Esophagus (tissue), 2 donors: ENCODE data around the gene SLC25A3. TPM values are rescaled to one million over a fixed set of nuclear protein-coding genes. Genes with fewer than 3 reads are reported as not detected.
"Not testable (repeated sequence)": the region's sequence is repeated elsewhere in the genome, so short reads cannot be mapped to it uniquely, and the experiment has no call there.

Experiments
- H3K27ac ChIP-seq, 2 donors: one replicate each; pipeline ENCODE4 v1.5.1; 2013; ENCODE audit warnings: low read depth in 2 of 2, mild to moderate bottlenecking in 2 of 2, inconsistent platforms in 1 of 2, low read length in 1 of 2, moderate library complexity in 1 of 2
- H3K27me3 ChIP-seq, 2 donors: one replicate each; pipeline ENCODE4 v1.6.1; 2013; ENCODE audit warnings: low read length in 2 of 2, control low read depth in 1 of 2, mild to moderate bottlenecking in 1 of 2; ENCODE audit not compliant: insufficient read depth in 2 of 2, control insufficient read depth in 1 of 2
- H3K36me3 ChIP-seq, 2 donors: one replicate each; pipeline ENCODE4 v1.6.1; 2013; ENCODE audit warnings: low read length in 1 of 2; ENCODE audit not compliant: control insufficient read depth in 2 of 2, insufficient read depth in 2 of 2
- H3K4me1 ChIP-seq, 2 donors: one replicate each; pipeline ENCODE4 v1.6.1; 2013; ENCODE audit warnings: low read length in 1 of 2; ENCODE audit not compliant: control insufficient read depth in 2 of 2, insufficient read depth in 2 of 2
- H3K4me3 ChIP-seq, 2 donors: one replicate each; pipeline ENCODE4 v1.5.1; 2013; ENCODE audit warnings: low read length in 2 of 2, mild to moderate bottlenecking in 2 of 2, low read depth in 1 of 2, moderate library complexity in 1 of 2
- H3K9me3 ChIP-seq, 2 donors: one replicate each; pipeline ENCODE4 v1.6.1; 2013; ENCODE audit warnings: mild to moderate bottlenecking in 2 of 2, low read depth in 1 of 2, low read length in 1 of 2, moderate library complexity in 1 of 2; ENCODE audit not compliant: control insufficient read depth in 2 of 2, insufficient read depth in 1 of 2
- WGBS, 2 donors: extraction: QIAGEN DNeasy Blood & Tissue Kit; methylation state at CpG; one replicate each; pipeline ENCODE4 v1.1.7; 2013; 5-methylcytosine and 5-hydroxymethylcytosine counted together
- polyA plus RNA-seq, 2 donors: library from polyadenylated mRNA; stranded (reverse); fragments of 200-250 nt; gene quantifications; one replicate each; pipeline ENCODE4 v1.2.3, GENCODE V29; 2013
- donor health status: healthy with polysubstance abuse.
- donor health status: Bipolar disorder and iron deficiency.

Gene SLC25A3
- polyA plus RNA-seq, 2 donors, result 283 to 448 TPM

GRCh38 chr12:98591209-98591608 is 2.3 kb upstream of the SLC25A3 start:
- WGBS, 2 donors, result 77 to 79% methylated on average over 4 of the region's 4 CpGs
- Histone ChIP-seq H3K36me3 (no peaks in the 10 kb centered on the region), H3K4me3 (no peak overlapping the region), H3K27ac (no peak overlapping the region), H3K9me3 (no peaks in the 10 kb centered on the region), H3K27me3 (no peaks in the 10 kb centered on the region), H3K4me1 (no peaks in the 10 kb centered on the region)

- peak overlapping the region; percentile 79 to 83 for H3K27ac ChIP-seq
- H3K27me3 ChIP-seq, result no peaks in the 10 kb centered on the region
- no peaks in the 10 kb centered on the region for H3K4me1 ChIP-seq
- peak overlapping the region; percentile 33 to 98 for H3K4me3 ChIP-seq
- H3K36me3 ChIP-seq, result peaks cover 0 to 6% of the 10 kb centered on the region in 2 donors
- WGBS, 2 donors, result 26 to 28% methylated on average over 9 of the region's 9 CpGs
- H3K9me3 ChIP-seq, result no peaks in the 10 kb centered on the region
Measured at GRCh38 chr12:98592825-98593322, 612 bp upstream of the SLC25A3 start.

- Histone ChIP-seq H3K27me3 (no peaks in the 10 kb centered on the region), H3K4me3 (peak overlapping the region; percentile 93 to 98), H3K36me3 (peaks cover 0 to 8% of the 10 kb centered on the region in 2 donors), H3K4me1 (no peaks in the 10 kb centered on the region), H3K27ac (peak overlapping the region; percentile 98 to 99), H3K9me3 (no peaks in the 10 kb centered on the region)
- 0% methylated on average over 35 of the region's 35 CpGs for WGBS, 2 donors
Measured at GRCh38 chr12:98594050-98594835, 757 bp downstream of the SLC25A3 start.

GRCh38 chr12:98595243-98595988 is 1.9 kb downstream of the SLC25A3 start:
- H3K27ac ChIP-seq, result no peak overlapping the region

GRCh38 chr12:98597313-98597712 is 3.8 kb downstream of the SLC25A3 start:
- not testable (repeated sequence) for H3K9me3 ChIP-seq, H3K4me3 ChIP-seq, H3K4me1 ChIP-seq, H3K27me3 ChIP-seq, H3K27ac ChIP-seq
- 90 to 92% methylated on average over 5 of the region's 5 CpGs for WGBS, 2 donors
- peaks cover 7 to 18% of the 10 kb centered on the region in 2 donors for H3K36me3 ChIP-seq

More at GRCh38 chr12:98595243-98595988, 1.9 kb downstream of the SLC25A3 start:
- peak overlapping the region; percentile 18 to 98 for H3K4me3 ChIP-seq
- no peaks in the 10 kb centered on the region for H3K4me1 ChIP-seq
- no peaks in the 10 kb centered on the region for H3K27me3 ChIP-seq
- H3K36me3 ChIP-seq, result peaks cover 7 to 14% of the 10 kb centered on the region in 2 donors
- 43 to 49% methylated on average over 3 of the region's 3 CpGs for WGBS, 2 donors
- H3K9me3 ChIP-seq, result no peaks in the 10 kb centered on the region

GRCh38 chr12:98601924-98602323 is 8.4 kb downstream of the SLC25A3 start:
- Histone ChIP-seq H3K27me3 (no peaks in the 10 kb centered on the region), H3K9me3 (no peaks in the 10 kb centered on the region), H3K4me1 (no peaks in the 10 kb centered on the region), H3K27ac (no peak overlapping the region), H3K4me3 (no peak overlapping the region), H3K36me3 (peaks cover 16 to 20% of the 10 kb centered on the region in 2 donors)
- 91 to 94% methylated on average over 8 of the region's 8 CpGs for WGBS, 2 donors

GRCh38 chr12:98606359-98606988 is 13.0 kb downstream of the SLC25A3 start:
- 60 to 72% methylated on average over 2 of the region's 2 CpGs for WGBS, 2 donors
- no peaks in the 10 kb centered on the region for H3K27me3 ChIP-seq
- H3K4me3 ChIP-seq, result no peak overlapping the region
- H3K36me3 ChIP-seq, result peaks cover 5 to 9% of the 10 kb centered on the region in 2 donors
- no peaks in the 10 kb centered on the region for H3K4me1 ChIP-seq
- no peaks in the 10 kb centered on the region for H3K9me3 ChIP-seq
- H3K27ac ChIP-seq, result no peak overlapping the region

GRCh38 chr12:98610596-98610995 is 17.1 kb downstream of the SLC25A3 start:
- Histone ChIP-seq H3K36me3 (no peaks in the 10 kb centered on the region), H3K27me3 (no peaks in the 10 kb centered on the region), H3K4me3 (no peak overlapping the region), H3K9me3 (no peaks in the 10 kb centered on the region), H3K4me1 (no peaks in the 10 kb centered on the region), H3K27ac (no peak overlapping the region)
- 98 to 100% methylated on average over 2 of the region's 2 CpGs for WGBS, 2 donors

GRCh38 chr12:98612696-98613334 is 19.3 kb downstream of the SLC25A3 start:
- Histone ChIP-seq H3K4me3 (no peak overlapping the region), H3K27me3 (no peaks in the 10 kb centered on the region), H3K36me3 (no peaks in the 10 kb centered on the region), H3K27ac (no peak overlapping the region), H3K4me1 (no peaks in the 10 kb centered on the region), H3K9me3 (no peaks in the 10 kb centered on the region)
- 72 to 79% methylated on average over 5 of the region's 5 CpGs for WGBS, 2 donors
